Right lobe of liver (tissue), 6 donors: ENCODE measurements around the gene SDHD. TPM values are rescaled to one million over a fixed set of nuclear protein-coding genes. Genes with fewer than 3 reads are reported as not detected.
A peak's percentile ranks its signal among the peaks of the same experiment; 100 is the strongest.

ENCODE experiments used
- ATAC-seq, 4 donors: fragments of 200-7000 bp; cut with Tn5 transposase; one replicate each; pipeline ENCODE4 v1.9.1; 2020; ENCODE audit warnings: mild to moderate bottlenecking in 4 of 4, moderate library complexity in 4 of 4
- DNase-seq, 3 donors: peaks; one replicate each; pipeline ENCODE4 v3.0.0-alpha.2; 2020
- H3K27ac ChIP-seq, 3 donors: fragments of 200-600 bp; one replicate each; pipeline ENCODE4 v1.8.0; 2022
- H3K27me3 ChIP-seq, 2 donors: fragments of 200-600 bp; one replicate each; pipeline ENCODE4 v1.8.0; 2022
- H3K36me3 ChIP-seq, 4 donors: fragments of 200-600 bp; sonication (generic) in 1 of 4; one replicate each; pipeline versions ENCODE4 v1.5.1 to v1.8.0; 2017 to 2022; ENCODE audit warnings: control low read depth in 1 of 4
- H3K4me1 ChIP-seq, 4 donors: fragments of 200-600 bp; sonication (generic) in 1 of 4; one replicate each; pipeline versions ENCODE4 v1.5.1 to v1.8.0; 2017 to 2022; ENCODE audit warnings: control low read depth in 1 of 4
- H3K4me3 ChIP-seq, 3 donors: fragments of 200-600 bp; one replicate each; pipeline ENCODE4 v1.8.0; 2022
- H3K9me3 ChIP-seq, 4 donors: fragments of 200-600 bp; sonication (generic) in 1 of 4; one replicate each; pipeline versions ENCODE4 v1.5.1 to v1.8.0; 2017 to 2022; ENCODE audit warnings: control low read depth in 1 of 4
- CTCF ChIP-seq, 4 donors: fragments of 200-600 bp in 3 of 4; fragments of 450-650 bp in 1 of 4; IDR thresholded peaks; one replicate each; pipeline versions ENCODE4 v1.5.1 to v1.8.0; 2016 to 2022; ENCODE audit warnings: antibody characterized with exemption in 4 of 4, mild to moderate bottlenecking in 2 of 4
- POLR2A ChIP-seq: fragments of 450-650 bp; IDR thresholded peaks from one replicate; pipeline ENCODE4 v1.6.1; 2017; ENCODE audit warnings: antibody characterized with exemption, mild to moderate bottlenecking
- WGBS: methylation state at CpG from one replicate; pipeline ENCODE4 v1.1.6; 2018; ENCODE audit warnings: low coverage, low lambda C conversion rate; ENCODE audit not compliant: insufficient coverage; ENCODE audit errors: missing lambda C conversion rate; 5-methylcytosine and 5-hydroxymethylcytosine counted together
- intact Hi-C, 2 donors: fragments of 100-400 bp; cut with DNase I; formaldehyde crosslinking; loops; one replicate each; pipeline versions ENCODE4 v1.11.2 to v1.14.1; 2022
- total RNA-seq, 6 experiments: library from RNA; depleted of rRNA in 2 of 6; stranded (reverse); fragments of >200 nt in 2 of 6; fragmentation: NEBNext Ultra II Directional in 3 of 6; extraction: Animal tissue kit (Norgen Biotek cat#: 25700) in 3 of 6; gene quantifications; one replicate each; pipeline versions ENCODE4 v1.1.0 to v1.2.4, GENCODE V29; 2016 to 2023
- donor health status: DM: no; HTN: yes; CAD: no.
- donor health status: DM: no; HTN: no; CAD: no.
- donor health status: DM: no; HTN: no; CAD: no.
- donor health status: DM: no; HTN: yes; CAD: no.
- donor health status: DM: no; HTN: yes; CAD: no.

SDHD gene
- total RNA-seq, 6 experiments from 2014 or later, result 114 to 191 (median 130) TPM

GRCh38 chr11:112129656-112130055, 43.0 kb downstream of the SDHD start:
- 86% methylated on average over 5 of the region's 5 CpGs for WGBS
- TF ChIP-seq CTCF (IDR thresholded peaks at IDR 0.05) (no peak), POLR2A (no peak)
- no peaks in the 10 kb centered on the region for H3K9me3 ChIP-seq
- DNase-seq (no peak), ATAC-seq (peak; percentile 32 to 77 (median 68))
- intact Hi-C loops, result no loop called here
- H3K4me1 ChIP-seq, result peaks cover 0 to 6% (median 0%) of the 10 kb centered on the region in 4 donors
- H3K36me3 ChIP-seq, result no peaks in the 10 kb centered on the region
- H3K27me3 ChIP-seq, result no peaks in the 10 kb centered on the region
- H3K27ac ChIP-seq, result no peak overlapping the region
- H3K4me3 ChIP-seq, result no peak overlapping the region

GRCh38 chr11:112132737-112133136, 46.1 kb downstream of the SDHD start:
- H3K4me1 ChIP-seq, result peaks cover 0 to 6% (median 0%) of the 10 kb centered on the region in 4 donors
- no peak overlapping the region for H3K27ac ChIP-seq
- ATAC-seq (no peak), DNase-seq (no peak)
- no peaks in the 10 kb centered on the region for H3K9me3 ChIP-seq
- no peak for TF ChIP-seq CTCF (IDR thresholded peaks at IDR 0.05)
- TF ChIP-seq POLR2A, result no peak
- no peaks in the 10 kb centered on the region for H3K36me3 ChIP-seq
- 62% methylated on average over 2 of the region's 2 CpGs for WGBS
- no peaks in the 10 kb centered on the region for H3K27me3 ChIP-seq
- intact Hi-C loops, result no loop called here
- H3K4me3 ChIP-seq, result no peak overlapping the region

GRCh38 chr11:112134473-112134872, 47.8 kb downstream of the SDHD start:
- Histone ChIP-seq H3K36me3 (no peaks in the 10 kb centered on the region), H3K27ac (no peak overlapping the region), H3K9me3 (no peaks in the 10 kb centered on the region), H3K4me1 (no peaks in the 10 kb centered on the region), H3K27me3 (no peaks in the 10 kb centered on the region), H3K4me3 (no peak overlapping the region)
- WGBS, result 81% methylated on average over 3 of the region's 4 CpGs
- no peak for TF ChIP-seq CTCF (IDR thresholded peaks at IDR 0.05)
- no peak for TF ChIP-seq POLR2A
- DNase-seq, result no peak
- intact Hi-C loops, result no loop called here
- ATAC-seq, result no peak

- intact Hi-C loops, result no loop called here
- no peak for DNase-seq
- no peak for ATAC-seq
- Histone ChIP-seq H3K27me3 (no peaks in the 10 kb centered on the region), H3K27ac (no peak overlapping the region), H3K36me3 (no peaks in the 10 kb centered on the region), H3K4me3 (no peak overlapping the region), H3K9me3 (no peaks in the 10 kb centered on the region), H3K4me1 (no peaks in the 10 kb centered on the region)
- TF ChIP-seq POLR2A (no peak), CTCF (IDR thresholded peaks at IDR 0.05) (no peak)
- 87% methylated on average over 3 of the region's 3 CpGs for WGBS
Measured at GRCh38 chr11:112143597-112143996, 56.9 kb downstream of the SDHD start.

Other genes with a start within 250 kb of the SDHD start
- gene ALG9, start 215.3 kb upstream of the SDHD start, total RNA-seq, result 10 to 100 TPM; 15.0 to 20.8 (median 18.2) TPM
- 1 to 10 TPM in 4 of 6 experiments, under 1 TPM in 2; 0.90 to 1.3 (median 1.1) TPM for gene FDXACB1, start 207.7 kb upstream of the SDHD start, total RNA-seq
- 10 to 100 TPM; 10.6 to 22.9 (median 15.7) TPM for gene CFAP68, start 207.3 kb upstream of the SDHD start, total RNA-seq
- 10 to 100 TPM in 2 of 6 experiments, 1 to 10 TPM in 4; 3.6 to 10.5 (median 6.7) TPM for gene CRYAB, start 175.1 kb upstream of the SDHD start, total RNA-seq
- under 1 TPM in 2 of 6 experiments, not detected in 4; 0.20 to 0.49 TPM for gene HSPB2, start 174.1 kb upstream of the SDHD start, total RNA-seq
- 10 to 100 TPM in 4 of 6 experiments, 1 to 10 TPM in 2; 6.4 to 12.6 (median 10.3) TPM for gene C11orf52, start 168.0 kb upstream of the SDHD start, total RNA-seq
- 10 to 100 TPM in 1 of 6 experiments, 1 to 10 TPM in 5; 4.5 to 10.4 (median 8.0) TPM for gene DIXDC1, start 149.5 kb upstream of the SDHD start, total RNA-seq
- 10 to 100 TPM; 10.8 to 37.4 (median 23.3) TPM for gene DLAT, start 61.5 kb upstream of the SDHD start, total RNA-seq
- gene PIH1D2, start 12.9 kb upstream of the SDHD start, total RNA-seq, result under 1 TPM; 0.37 to 0.80 (median 0.37) TPM
- gene NKAPD1, start 12.6 kb upstream of the SDHD start, total RNA-seq, result 1 to 10 TPM; 4.7 to 7.7 (median 6.0) TPM
- 10 to 100 TPM; 27.9 to 36.6 (median 31.4) TPM for gene TIMM8B, start 117 bp upstream of the SDHD start, total RNA-seq
- gene IL18, start 77.2 kb downstream of the SDHD start, total RNA-seq, result 1 to 10 TPM; 2.7 to 7.2 (median 4.4) TPM
- gene TEX12, start 80.5 kb downstream of the SDHD start, total RNA-seq, result under 1 TPM in 1 of 6 experiments, not detected in 5; 0.31 TPM
- 100 to 1,000 TPM in 2 of 6 experiments, 10 to 100 TPM in 4; 33.3 to 118 (median 75.5) TPM for gene BCO2, start 88.6 kb downstream of the SDHD start, total RNA-seq
- 10 to 100 TPM; 37.8 to 66.9 (median 55.4) TPM for gene PTS, start 139.6 kb downstream of the SDHD start, total RNA-seq
- not detected for gene PLET1, start 174.0 kb downstream of the SDHD start, total RNA-seq